Activated CD4-positive, alpha-beta T cell treated with anti-CD3 and anti-CD28 coated beads for 36 hours (primary cell): ENCODE data around the gene ZNF335. TPM values are rescaled to one million over a fixed set of nuclear protein-coding genes. Genes with fewer than 3 reads are reported as not detected.
"Not testable (repeated sequence)": the region's sequence is repeated elsewhere in the genome, so short reads cannot be mapped to it uniquely, and the experiment has no call there.

ENCODE experiments used
- ATAC-seq: fragments of 200-7000 bp; cut with Tn5 transposase; one replicate; pipeline ENCODE4 v1.10.0; 2021; ENCODE audit warnings: mild to moderate bottlenecking, moderate library complexity
- CTCF ChIA-PET: fragments of 350-600 bp; sonication (Branson Sonifier 250); formaldehyde crosslinking; loops from one replicate; lab custom pipeline; 2021; ENCODE audit warnings: antibody characterized with exemption; lab: Charles Lee
- POLR2A ChIA-PET: fragments of 350-600 bp; sonication (Branson Sonifier 250); formaldehyde crosslinking; loops from one replicate; lab custom pipeline; 2021; ENCODE audit warnings: antibody characterized with exemption, inconsistent platforms; lab: Charles Lee
- DNase-seq: peaks from one replicate; pipeline ENCODE4 v3.0.0-alpha.2; 2020
- H3K27ac Mint-ChIP-seq: one replicate; pipeline ENCODE4 v1.8.0; 2021; ENCODE audit warnings: mixed read lengths
- H3K27me3 Mint-ChIP-seq: one replicate; pipeline ENCODE4 v1.8.0; 2021; ENCODE audit warnings: mixed read lengths
- H3K36me3 Mint-ChIP-seq: one replicate; pipeline ENCODE4 v1.8.0; 2021; ENCODE audit warnings: low read depth, mixed read lengths
- H3K4me1 Mint-ChIP-seq: one replicate; pipeline ENCODE4 v1.8.0; 2021; ENCODE audit warnings: mixed read lengths
- H3K4me3 Mint-ChIP-seq: one replicate; pipeline ENCODE4 v1.8.0; 2021; ENCODE audit warnings: mild to moderate bottlenecking, moderate library complexity, mixed read lengths
- H3K9me3 Mint-ChIP-seq: one replicate; pipeline ENCODE4 v1.8.0; 2021; ENCODE audit warnings: low read depth, mixed read lengths
- intact Hi-C, 2 experiments: fragments of 100-400 bp; cut with DNase I in 1 of 2; cut with micrococcal nuclease in 1 of 2; formaldehyde crosslinking; loops; one replicate each; pipeline versions ENCODE4 v1.14.2 to v1.15.1; 2022 to 2024; cut with DNase I, micrococcal nuclease
- total RNA-seq, 2 experiments: library from RNA; stranded (reverse); gene quantifications; one replicate each; pipeline ENCODE4 v1.2.3, GENCODE V29; 2021

ZNF335 gene
- total RNA-seq, 2 experiments from 2014 or later, result 27.4 to 28.9 TPM

DNA sequence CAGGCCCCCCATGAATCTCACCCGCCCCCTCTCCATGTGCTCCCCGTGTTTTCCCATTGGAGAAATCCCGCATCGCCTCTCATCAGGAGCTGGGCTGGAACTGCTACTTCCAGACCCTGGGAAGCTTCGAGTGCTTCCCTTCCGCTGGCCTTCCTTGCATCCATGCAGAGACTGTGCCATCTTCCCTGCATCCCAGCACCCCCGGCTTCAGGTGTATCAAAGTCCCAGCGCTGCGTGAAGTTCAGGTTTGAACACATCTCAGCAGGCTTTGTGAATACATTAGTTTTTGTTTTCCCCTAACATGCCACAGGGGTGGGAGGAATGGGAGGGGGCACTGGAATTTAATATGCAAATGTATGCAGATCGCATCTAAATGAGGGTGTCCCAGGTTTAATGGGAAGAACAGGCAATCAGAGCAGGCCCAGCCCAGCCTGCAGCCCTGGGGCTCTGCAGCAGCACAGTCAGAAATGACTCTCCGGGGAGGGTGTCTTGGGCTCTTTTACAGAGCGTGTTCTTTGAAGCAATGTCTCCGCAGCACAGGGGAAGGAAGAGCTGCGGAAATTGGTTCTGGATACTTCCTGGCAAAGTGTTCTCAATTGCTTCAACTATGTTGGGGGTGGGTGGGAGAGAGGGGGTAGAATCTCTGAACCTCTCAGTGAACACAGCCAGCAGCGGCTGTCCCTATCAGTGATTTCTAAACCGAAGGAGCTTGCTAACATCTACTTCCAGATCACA lies 28.4 kb upstream of the ZNF335 start:
- peak; percentile 56 for DNase-seq
- Mint-ChIP-seq H3K4me3 (no peak overlapping the region), H3K4me1 (peaks cover 75% of the 10 kb centered on the region), H3K36me3 (no peaks in the 10 kb centered on the region), H3K27me3 (no peaks in the 10 kb centered on the region), H3K27ac (no peak overlapping the region), H3K9me3 (no peaks in the 10 kb centered on the region)
- ATAC-seq, result peak; percentile 70
- ChIA-PET CTCF (interaction anchor here (1.0 to 8.0 kb wide), 4 partner anchors 11 to 23 kb away, joined by 3 to 50 read pairs (median 17); no protein-coding TSS in a partner anchor), POLR2A (no interaction called here)
- intact Hi-C loops, result loop anchor here in 1 of 2 experiments (1.0 kb wide), 1 partner anchor 10 kb away; no protein-coding TSS in a partner anchor

DNA sequence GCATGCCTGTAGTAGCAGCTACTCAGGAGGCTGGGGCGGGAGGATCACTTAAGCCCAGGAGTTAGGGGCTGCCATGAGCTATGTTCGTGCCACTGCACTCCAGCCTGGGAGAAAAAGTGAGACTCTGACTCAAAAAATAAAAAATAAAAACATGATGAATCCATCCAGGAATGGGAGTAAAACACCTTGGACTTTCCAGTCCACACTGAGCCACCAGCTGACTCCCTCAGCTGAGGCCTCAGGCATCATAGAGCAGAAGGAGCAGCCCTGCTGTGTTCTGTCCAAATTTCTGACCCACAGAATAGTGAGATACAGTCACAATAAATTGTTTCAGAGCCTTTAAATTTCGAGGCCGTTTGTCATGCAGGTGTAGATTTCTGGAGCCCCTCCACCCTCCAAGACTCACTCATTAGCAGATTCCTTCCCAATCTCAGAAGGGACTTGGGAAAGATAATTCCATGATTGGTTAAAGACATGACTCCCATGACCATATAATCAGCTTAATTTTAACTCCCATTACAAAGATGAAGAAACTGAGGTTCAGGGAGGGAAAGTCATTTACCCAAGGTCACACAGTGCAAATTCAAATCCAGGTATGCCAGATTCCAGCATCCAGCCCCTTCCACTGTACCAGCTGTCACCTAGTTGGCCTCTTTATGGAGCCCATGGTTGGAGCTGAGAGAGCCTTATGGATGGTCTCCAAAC lies 27.7 kb upstream of the ZNF335 start:
- no peak for ATAC-seq
- Mint-ChIP-seq H3K27me3 (no peaks in the 10 kb centered on the region), H3K36me3 (no peaks in the 10 kb centered on the region), H3K9me3 (no peaks in the 10 kb centered on the region), H3K27ac (no peak overlapping the region), H3K4me1 (peaks cover 75% of the 10 kb centered on the region), H3K4me3 (no peak overlapping the region)
- intact Hi-C loops, result loop anchor here in 1 of 2 experiments (1.0 kb wide), 1 partner anchor 11 kb away; no protein-coding TSS in a partner anchor
- DNase-seq, result no peak
- POLR2A ChIA-PET, result no interaction called here
- CTCF ChIA-PET, result interaction anchor here (0.6 to 8.0 kb wide), 8 partner anchors 10 to 796 kb away, joined by 3 to 50 read pairs (median 4); no protein-coding TSS in a partner anchor

DNA sequence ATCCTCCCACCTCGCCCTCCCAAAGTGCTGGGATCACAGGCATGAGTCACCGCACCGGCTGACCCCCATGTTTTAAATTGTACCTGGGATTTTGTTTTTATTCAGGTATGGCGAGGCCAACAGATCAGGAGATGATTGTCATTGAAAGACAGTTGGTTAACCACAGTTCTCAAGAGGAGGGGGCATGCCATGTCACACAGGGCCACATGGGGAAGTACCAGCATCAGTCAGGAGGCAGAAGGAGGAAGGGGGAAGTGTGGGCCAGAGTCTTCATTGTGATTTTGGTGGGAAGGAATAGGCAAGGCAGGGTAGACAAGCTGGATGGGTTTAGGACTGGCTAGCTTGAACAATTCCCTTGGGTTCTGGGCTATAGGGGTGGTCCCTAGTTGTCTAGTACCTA lies 26.8 kb upstream of the ZNF335 start:
- no peaks in the 10 kb centered on the region for H3K9me3 Mint-ChIP-seq
- ChIA-PET POLR2A (no interaction called here), CTCF (interaction anchor here (0.6 to 8.0 kb wide), 7 partner anchors 11 to 795 kb away, joined by 3 to 50 read pairs (median 4); no protein-coding TSS in a partner anchor)
- ATAC-seq (peak; percentile 85), DNase-seq (peak; percentile 59)
- intact Hi-C loops, result no loop called here
- H3K27ac Mint-ChIP-seq, result peak overlapping the region; percentile 2
- H3K4me3 Mint-ChIP-seq, result no peak overlapping the region
- H3K27me3 Mint-ChIP-seq, result no peaks in the 10 kb centered on the region
- peaks cover 66% of the 10 kb centered on the region for H3K4me1 Mint-ChIP-seq
- no peaks in the 10 kb centered on the region for H3K36me3 Mint-ChIP-seq

DNA sequence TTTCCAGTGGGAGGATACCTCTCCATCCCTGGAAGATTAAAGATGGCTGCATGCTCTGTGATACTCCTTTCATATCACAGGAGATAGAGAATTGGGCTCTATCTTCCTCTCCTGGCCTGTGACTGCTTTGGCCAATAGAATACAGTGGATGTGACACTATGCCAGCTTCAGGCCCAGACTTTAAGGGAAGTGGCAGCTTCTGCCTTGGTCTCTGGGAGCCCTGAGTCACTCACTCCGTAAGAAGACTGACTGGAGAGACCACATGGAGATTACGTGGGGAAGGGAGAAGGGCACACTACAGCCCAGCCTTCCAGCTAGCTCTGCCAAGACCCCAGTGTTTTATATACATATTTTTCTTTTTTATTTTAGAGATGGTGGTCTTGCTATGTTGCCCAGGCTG lies 26.3 kb upstream of the ZNF335 start:
- POLR2A ChIA-PET, result no interaction called here
- Mint-ChIP-seq H3K27ac (no peak overlapping the region), H3K4me1 (peaks cover 65% of the 10 kb centered on the region), H3K27me3 (no peaks in the 10 kb centered on the region), H3K36me3 (no peaks in the 10 kb centered on the region), H3K4me3 (no peak overlapping the region), H3K9me3 (no peaks in the 10 kb centered on the region)
- DNase-seq (peak; percentile 28), ATAC-seq (peak; percentile 24)
- CTCF ChIA-PET, result interaction anchor here (0.6 to 8.0 kb wide), 4 partner anchors 11 to 26 kb away, joined by 3 to 50 read pairs (median 17); no protein-coding TSS in a partner anchor
- intact Hi-C loops, result no loop called here

DNA sequence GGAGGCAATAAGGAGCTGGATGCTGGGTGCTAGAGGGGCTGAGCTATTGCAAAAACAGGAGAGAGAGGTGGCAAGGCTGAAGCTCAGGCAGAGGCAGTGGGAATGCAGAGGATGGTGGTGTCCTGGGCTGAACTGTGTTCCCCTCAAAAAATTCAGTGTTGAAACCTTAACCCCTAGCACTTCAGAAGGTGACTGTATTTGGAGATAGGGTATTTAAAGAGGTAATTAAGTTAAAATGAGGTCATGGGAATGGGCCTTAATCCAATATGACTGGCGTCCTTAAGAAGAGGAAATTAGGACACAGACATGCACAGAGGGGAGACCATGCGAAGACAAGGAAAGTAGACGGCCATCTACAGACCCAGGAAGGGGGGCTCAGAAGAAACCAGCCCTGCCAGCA lies 25.2 kb upstream of the ZNF335 start:
- Mint-ChIP-seq H3K27me3 (no peaks in the 10 kb centered on the region), H3K4me1 (peaks cover 63% of the 10 kb centered on the region), H3K27ac (no peak overlapping the region), H3K36me3 (no peaks in the 10 kb centered on the region), H3K4me3 (no peak overlapping the region), H3K9me3 (no peaks in the 10 kb centered on the region)
- no peak for ATAC-seq
- POLR2A ChIA-PET, result no interaction called here
- CTCF ChIA-PET, result interaction anchor here (1.0 to 8.0 kb wide), 3 partner anchors 9 to 174 kb away, joined by 3 to 50 read pairs (median 5); no protein-coding TSS in a partner anchor
- intact Hi-C loops, result no loop called here
- no peak for DNase-seq

DNA sequence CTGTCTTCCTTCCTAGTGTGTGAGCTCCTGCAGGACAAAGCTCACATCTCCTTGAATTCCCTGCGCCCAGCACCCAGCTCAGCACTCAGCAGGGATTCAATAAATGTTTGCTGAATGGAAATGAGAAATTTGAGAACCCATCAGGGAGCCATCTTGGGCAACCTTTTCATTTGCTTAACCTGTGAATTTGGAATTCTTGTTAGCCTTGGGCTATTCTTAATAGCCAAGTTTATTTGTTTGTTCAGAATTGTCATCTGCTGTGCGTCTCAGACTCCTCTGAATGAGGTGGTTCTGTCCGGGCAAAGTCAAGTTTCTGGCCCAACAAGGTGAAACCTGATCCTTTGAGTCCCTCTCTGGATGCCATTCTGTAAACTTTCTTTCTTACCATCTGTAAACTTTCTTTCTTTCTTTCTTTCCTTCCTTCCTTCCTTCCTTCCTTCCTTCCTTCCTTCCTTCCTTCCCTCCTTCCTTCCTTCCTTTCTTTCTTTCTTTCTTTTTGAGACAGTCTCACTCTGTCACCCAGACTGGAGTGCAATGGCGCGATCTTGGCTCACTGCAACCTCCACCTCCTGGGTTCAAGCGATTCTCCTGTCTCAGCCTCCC lies 23.6 kb upstream of the ZNF335 start:
- H3K27ac Mint-ChIP-seq, intact Hi-C loops, H3K4me3 Mint-ChIP-seq, H3K9me3 Mint-ChIP-seq, ATAC-seq, H3K36me3 Mint-ChIP-seq, H3K27me3 Mint-ChIP-seq, DNase-seq, POLR2A ChIA-PET: not testable (repeated sequence)
- H3K4me1 Mint-ChIP-seq, result peaks cover 48% of the 10 kb centered on the region
- CTCF ChIA-PET, result interaction anchor here (0.6 to 8.0 kb wide), 5 partner anchors 8 to 25 kb away, joined by 3 to 50 read pairs (median 3); no protein-coding TSS in a partner anchor

DNA sequence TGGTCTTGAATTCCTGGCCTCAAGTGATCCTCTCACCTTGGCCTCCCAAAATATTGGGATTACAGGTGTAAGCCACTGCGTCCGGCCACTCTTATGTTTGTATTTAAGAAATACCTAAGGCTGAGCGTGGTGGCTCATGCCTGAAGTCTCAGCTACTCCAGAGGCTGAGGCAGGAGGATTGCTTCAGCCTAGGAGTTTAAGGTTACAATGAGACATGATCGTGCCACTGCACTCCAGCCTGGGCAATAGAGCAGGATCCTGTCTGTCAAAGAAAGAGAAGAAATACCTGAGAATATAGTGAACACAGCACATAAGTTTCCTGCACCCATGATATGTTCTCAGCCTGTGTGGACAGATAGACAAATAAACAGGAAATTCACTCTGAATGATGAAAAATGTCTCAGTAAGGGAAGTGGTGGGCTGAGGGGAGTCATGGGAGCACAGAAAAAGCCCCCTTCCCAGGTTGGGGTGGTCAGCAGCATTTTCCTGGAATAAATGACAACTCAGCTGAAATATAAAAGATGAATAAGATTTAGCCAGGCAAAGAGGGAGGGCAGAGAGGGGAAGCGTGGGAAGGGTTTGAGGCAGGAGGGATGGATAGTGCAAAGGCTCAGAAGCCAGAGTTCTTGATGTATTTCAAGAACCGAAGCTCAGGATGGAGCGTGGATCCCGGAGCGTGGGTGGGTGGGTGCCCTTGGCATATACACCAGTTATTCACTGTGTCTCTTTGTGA lies 22.9 kb upstream of the ZNF335 start:
- no peaks in the 10 kb centered on the region for H3K27me3 Mint-ChIP-seq
- no peaks in the 10 kb centered on the region for H3K36me3 Mint-ChIP-seq
- DNase-seq, result no peak
- POLR2A ChIA-PET, result no interaction called here
- intact Hi-C loops, result no loop called here
- no peak overlapping the region for H3K4me3 Mint-ChIP-seq
- H3K9me3 Mint-ChIP-seq, result no peaks in the 10 kb centered on the region
- no peak overlapping the region for H3K27ac Mint-ChIP-seq
- CTCF ChIA-PET, result interaction anchor here (0.9 to 8.0 kb wide), 4 partner anchors 7 to 25 kb away, joined by 3 to 50 read pairs (median 4); no protein-coding TSS in a partner anchor
- H3K4me1 Mint-ChIP-seq, result peaks cover 41% of the 10 kb centered on the region
- ATAC-seq, result no peak

DNA sequence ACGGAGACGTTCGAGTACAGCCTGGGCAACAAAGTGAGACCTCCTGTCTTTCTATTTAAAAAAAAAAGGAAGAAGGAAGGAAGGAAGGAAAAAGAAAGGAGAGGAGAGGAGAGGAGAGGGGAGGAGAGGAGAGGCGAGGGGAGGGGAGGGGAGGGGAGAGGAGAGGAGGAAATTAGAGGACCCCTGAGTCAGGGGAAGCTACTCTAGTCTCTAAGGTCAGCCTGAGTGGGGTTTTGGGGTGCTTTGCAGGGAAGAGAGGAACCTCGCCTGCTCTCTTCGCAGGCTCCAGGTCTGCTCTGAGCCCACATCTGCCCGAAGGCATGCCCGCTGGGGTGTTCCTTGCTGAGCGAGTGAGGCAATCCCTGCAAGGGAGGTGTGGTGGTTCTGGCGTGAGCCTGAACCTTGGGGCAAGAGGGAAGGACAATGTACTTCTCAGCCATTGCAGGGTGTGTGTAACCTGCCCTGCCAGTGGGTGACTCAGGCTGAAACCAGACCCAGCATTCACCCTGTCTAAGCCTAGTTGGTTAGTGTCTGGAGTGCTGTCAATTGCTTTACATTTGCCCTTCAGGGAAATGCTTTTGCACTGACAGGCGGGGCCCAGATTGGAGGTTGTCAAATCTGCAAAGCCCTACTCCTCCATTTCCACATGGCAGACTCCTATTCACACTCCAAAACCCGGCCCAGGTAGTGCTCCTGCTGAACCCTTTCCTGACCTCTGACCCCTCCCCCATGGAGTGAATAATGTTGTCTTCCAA lies 21.4 kb upstream of the ZNF335 start:
- Mint-ChIP-seq H3K4me1 (peaks cover 26% of the 10 kb centered on the region), H3K27ac (no peak overlapping the region), H3K4me3 (no peak overlapping the region), H3K27me3 (no peaks in the 10 kb centered on the region), H3K9me3 (no peaks in the 10 kb centered on the region), H3K36me3 (no peaks in the 10 kb centered on the region)
- ChIA-PET CTCF (no interaction called here), POLR2A (no interaction called here)
- intact Hi-C loops, result no loop called here
- peak; percentile 89 for ATAC-seq
- peak; percentile 51 for DNase-seq

DNA sequence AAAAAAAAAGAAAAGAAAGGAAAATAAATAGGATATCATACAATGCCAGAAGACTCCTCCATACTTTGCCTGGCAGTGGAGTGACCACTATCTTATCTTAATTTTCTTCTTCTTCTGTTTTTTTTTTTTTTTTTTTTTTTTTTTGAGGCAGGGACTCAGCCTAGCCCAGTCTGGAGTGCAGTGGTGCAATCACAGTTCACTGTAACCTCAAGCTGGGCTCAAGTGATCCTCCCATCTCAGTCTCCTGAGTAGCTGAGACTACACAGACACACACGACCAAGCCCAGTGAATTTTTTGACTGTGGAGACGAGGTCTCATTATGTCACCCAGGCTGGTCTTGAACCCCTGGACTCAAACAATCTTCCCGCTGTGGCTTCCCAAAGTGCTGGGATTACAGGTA lies 19.6 kb upstream of the ZNF335 start:
- intact Hi-C loops, result no loop called here

DNA sequence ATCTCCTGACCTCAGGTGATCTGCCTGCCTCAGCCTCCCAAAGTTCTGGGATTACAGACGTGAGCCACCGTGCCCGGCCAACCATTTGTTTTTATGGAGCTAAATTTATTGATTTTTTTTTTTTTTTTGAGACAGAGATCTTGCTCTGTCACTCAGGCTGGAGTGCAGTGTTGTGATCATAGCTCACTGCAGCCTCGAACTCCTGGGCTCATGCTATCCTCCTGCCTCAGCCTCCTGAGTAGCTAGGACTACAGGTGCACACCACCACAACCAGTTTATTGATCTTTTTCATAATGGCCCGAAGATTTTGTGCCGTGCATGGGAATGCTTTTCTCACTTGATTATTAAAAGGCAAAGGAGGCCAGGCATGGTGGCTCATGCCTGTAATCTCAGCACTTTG lies 16.8 kb upstream of the ZNF335 start:
- intact Hi-C loops, H3K9me3 Mint-ChIP-seq, ATAC-seq, DNase-seq, H3K36me3 Mint-ChIP-seq, POLR2A ChIA-PET, H3K27ac Mint-ChIP-seq, H3K4me3 Mint-ChIP-seq, H3K4me1 Mint-ChIP-seq, H3K27me3 Mint-ChIP-seq: not testable (repeated sequence)
- CTCF ChIA-PET, result interaction anchor here (0.7 to 5.8 kb wide), 7 partner anchors 10 to 184 kb away, joined by 3 to 51 read pairs (median 4); no protein-coding TSS in a partner anchor

More for the DNA sequence above, 19.6 kb upstream of the ZNF335 start:
- DNase-seq (no peak), ATAC-seq (no peak)
- no peak overlapping the region for H3K27ac Mint-ChIP-seq
- H3K4me3 Mint-ChIP-seq, result no peak overlapping the region
- CTCF ChIA-PET, result no interaction called here
- H3K9me3 Mint-ChIP-seq, result no peaks in the 10 kb centered on the region
- POLR2A ChIA-PET, result no interaction called here
- no peaks in the 10 kb centered on the region for H3K36me3 Mint-ChIP-seq
- H3K27me3 Mint-ChIP-seq, result no peaks in the 10 kb centered on the region
- H3K4me1 Mint-ChIP-seq, result peaks cover 9% of the 10 kb centered on the region
